ENCODE results near the gene FANCG.

DNA sequence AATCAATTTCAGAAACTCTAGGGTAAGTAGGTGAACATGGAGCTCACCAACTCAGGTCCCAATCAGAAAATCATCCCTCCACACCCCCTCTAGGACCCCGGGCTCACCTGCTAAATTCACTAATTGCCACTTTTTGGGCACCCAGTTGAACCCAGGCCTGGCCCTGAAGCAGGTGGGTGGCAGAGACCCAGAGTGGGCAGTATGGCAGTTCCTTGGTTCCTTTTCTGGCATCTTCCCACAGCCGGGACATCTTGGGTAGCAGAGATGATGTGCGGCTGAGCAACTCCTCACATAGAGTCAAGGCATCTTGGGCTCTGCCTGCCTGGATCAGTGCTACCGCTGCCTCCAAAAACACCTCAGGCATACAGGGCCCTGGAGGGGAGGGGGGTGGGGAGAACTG lies 4.4 kb downstream of the FANCG start:
- TF ChIP-seq, protein P1, sequence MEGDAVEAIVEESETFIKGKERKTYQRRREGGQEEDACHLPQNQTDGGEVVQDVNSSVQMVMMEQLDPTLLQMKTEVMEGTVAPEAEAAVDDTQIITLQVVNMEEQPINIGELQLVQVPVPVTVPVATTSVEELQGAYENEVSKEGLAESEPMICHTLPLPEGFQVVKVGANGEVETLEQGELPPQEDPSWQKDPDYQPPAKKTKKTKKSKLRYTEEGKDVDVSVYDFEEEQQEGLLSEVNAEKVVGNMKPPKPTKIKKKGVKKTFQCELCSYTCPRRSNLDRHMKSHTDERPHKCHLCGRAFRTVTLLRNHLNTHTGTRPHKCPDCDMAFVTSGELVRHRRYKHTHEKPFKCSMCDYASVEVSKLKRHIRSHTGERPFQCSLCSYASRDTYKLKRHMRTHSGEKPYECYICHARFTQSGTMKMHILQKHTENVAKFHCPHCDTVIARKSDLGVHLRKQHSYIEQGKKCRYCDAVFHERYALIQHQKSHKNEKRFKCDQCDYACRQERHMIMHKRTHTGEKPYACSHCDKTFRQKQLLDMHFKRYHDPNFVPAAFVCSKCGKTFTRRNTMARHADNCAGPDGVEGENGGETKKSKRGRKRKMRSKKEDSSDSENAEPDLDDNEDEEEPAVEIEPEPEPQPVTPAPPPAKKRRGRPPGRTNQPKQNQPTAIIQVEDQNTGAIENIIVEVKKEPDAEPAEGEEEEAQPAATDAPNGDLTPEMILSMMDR (IDR thresholded peaks at IDR 0.05 in 4 of 5, conservative IDR thresholded peaks at IDR 0.05 in 1 of 5): no peak
- no peak for TF ChIP-seq POLR2A (IDR thresholded peaks at IDR 0.05)
